HG03039 (cell line): ENCODE measurements around the gene PDLIM5.

ENCODE experiments used
- ATAC-seq: cut with Tn5 transposase; IDR thresholded peaks from one replicate; pipeline ENCODE4 v1.9.1; 2021; ENCODE audit warnings: mild to moderate bottlenecking, moderate library complexity; ENCODE audit not compliant: unreplicated experiment

PDLIM5 gene

DNA sequence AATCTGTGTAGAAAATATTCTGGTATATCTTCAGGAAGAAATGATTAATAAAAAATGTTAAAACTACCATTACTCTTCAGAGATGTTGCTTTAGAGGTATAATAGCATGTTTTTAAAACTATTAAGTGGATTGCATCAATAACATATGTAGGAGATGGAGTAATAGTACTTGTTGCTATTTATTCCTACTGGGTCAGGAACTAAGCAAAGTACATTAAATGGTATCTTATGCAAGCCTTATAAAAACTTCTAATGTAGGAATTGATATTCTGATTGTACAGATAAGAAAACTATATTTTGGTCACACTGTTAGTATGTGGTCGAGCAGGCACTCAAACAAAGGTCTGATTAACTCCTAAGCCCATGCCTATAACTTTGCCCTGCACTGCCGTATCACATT, 31.4 kb upstream of the PDLIM5 start:
- no peak for ATAC-seq

DNA sequence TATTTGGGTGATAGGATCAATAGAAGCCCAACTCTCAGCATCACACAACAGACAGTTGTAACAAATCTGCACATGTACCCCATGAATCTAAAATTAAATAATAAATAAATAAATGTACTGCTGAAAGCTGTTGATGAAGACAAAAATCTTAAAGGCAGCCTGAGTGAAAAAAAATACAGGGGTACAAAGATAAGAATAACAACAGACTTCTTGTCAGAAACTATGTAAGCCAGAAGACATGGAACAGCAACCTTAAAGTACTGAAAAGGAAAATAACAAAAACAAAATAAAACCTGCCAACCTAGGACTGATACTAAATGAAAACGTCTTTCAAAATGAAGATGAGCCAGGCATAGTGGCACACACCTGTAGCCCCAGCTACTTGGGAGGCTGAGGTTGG, 25.0 kb upstream of the PDLIM5 start:
- ATAC-seq, result no peak

DNA sequence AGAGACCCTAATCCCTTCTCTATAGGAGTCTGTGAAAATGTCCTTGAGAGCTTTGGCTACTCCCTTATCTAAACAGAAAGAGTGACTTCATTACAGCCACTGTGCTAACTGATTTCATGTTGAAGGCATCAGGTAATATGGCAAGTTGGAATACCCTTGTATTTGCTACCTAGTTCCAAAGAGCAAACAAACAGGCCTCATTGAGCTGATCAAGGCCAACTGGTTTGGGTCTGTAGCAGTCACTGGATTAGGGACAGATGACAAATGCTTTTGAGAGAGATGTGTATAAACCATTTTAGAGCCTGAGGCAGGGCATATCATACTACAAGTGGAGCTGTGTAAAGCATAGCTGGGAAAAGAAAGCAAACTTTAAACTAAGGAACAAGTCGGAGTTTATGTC, 22.9 kb upstream of the PDLIM5 start:
- no peak for ATAC-seq

DNA sequence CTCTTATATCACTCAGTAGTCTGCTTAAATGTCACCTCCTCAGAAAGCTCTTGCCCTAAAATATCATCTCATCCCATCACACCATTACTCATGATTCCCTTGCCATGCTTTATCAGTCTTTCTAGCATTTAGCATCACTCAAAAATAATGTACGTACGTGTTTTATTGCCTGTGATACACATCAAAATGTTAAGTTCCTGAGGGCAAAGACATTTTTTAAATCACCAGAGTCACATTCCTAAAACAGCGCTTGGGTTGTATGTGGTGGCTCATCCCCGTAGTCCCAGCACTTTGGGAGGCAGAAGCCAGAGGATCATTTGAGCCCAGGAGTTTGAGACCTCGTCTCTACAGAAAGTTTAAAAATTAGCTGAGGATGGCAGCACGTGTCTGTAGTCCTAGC, 21.3 kb upstream of the PDLIM5 start:
- ATAC-seq, result no peak

DNA sequence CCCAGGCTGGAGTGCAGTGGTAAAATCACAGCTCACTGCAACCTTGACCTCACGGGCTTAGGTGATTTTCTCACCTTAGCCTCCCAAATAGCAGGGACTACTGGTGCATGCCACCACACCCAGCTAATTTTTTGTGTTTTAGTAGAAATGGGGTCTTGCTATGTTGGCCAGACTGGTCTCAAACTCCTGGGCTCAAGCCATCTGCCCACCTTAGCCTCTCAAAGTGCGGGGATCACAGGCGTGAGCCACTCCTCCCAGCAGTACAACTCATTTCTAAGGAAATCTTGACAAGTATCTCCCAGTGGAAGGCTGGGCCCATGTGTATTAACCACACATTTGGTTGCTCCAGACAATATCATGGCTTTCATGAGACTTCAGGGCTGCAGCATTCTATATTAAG, 20.4 kb upstream of the PDLIM5 start:
- no peak for ATAC-seq

DNA sequence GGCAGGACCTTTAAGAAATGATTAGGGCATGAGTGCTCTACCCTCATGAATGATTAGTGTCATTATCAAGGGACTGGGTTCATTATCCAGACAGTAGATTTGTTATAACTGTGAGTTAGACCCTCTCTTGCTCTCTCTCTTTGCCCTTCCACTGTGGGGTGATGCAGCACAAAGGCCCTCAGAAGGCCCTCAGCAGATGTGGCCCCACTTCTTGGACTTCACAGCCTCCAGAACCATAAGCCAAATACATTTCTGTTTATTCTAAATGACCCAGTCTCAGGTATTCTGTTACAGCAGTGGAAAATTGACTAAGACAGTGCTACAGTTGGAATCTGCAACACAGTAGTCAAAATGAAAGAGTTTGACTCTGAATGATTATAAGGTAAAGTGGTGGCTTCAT, 17.2 kb upstream of the PDLIM5 start:
- ATAC-seq, result no peak

DNA sequence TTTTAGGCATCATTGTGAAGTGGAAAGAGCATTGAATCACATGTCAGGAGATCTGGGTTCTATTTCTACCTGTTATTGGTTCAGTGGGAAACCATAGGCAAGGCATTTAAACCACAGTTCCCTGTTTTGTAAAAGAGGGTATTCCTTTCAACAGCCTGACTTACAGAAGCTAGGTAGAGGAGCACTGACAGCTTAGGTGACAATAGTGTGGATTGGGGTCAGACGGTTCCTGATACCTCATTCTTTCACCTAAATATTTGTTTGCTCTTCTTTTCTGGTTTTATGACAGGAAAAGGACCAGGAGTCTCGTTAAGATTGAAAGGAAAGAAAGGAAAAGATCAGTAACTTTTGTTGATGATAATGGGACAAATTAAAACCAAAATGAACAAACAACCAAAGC, 15.9 kb upstream of the PDLIM5 start:
- ATAC-seq, result no peak

DNA sequence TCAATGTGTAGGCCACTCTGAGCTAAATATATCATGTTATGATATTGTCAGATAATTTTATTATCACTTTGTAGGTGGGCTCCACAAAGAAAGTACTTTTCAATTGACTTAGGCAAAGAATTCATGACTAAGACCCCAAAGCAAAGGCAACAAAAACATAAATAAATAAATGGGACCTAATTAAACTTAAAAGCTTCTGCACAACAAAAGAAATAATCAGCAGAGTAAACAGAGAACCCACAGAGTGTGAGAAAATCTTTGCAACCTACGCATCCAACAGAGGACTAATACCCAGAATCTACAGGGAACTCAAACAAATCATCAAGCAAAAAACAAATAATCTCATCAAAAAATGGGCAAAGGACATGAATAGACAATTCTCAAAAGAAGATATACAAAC, 15.2 kb upstream of the PDLIM5 start:
- no peak for ATAC-seq

DNA sequence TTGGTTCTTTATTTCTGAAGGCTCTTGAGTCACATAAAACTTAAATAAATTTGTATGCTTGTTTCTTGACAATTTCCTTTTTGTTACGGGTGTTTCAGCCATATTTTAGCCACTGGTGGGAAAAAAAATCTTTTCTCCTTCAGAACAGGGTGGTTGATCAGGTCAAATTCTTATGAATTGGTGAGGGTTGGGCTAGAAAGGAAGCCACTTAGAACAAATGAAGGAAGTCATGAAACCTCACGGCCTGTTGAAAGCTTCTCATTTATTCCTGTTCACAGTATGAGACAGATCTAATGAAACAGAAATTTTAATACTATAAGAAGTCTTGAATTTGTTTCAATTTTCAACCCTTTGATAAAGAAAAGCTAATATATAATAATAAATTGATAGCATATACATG, 12.1 kb upstream of the PDLIM5 start:
- ATAC-seq, result no peak

DNA sequence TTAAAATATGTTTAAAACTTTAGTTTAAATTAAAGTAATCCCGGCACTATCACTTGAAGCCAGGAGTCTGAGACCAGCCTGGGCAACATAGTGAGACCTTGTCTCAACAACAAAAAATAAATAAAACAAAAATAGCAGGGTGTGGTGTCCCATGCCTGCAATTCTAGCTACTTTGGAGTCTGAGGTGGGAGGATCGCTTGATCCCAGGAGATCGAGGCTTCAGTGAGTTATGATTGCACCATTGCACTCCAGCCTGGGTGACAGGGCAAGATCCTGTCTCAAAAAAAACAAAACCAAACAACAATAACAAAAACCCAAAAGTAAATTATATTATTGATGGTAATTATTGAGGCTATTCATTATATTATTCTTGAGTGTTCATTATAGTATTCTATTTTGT, 9.9 kb upstream of the PDLIM5 start:
- ATAC-seq, result no peak

DNA sequence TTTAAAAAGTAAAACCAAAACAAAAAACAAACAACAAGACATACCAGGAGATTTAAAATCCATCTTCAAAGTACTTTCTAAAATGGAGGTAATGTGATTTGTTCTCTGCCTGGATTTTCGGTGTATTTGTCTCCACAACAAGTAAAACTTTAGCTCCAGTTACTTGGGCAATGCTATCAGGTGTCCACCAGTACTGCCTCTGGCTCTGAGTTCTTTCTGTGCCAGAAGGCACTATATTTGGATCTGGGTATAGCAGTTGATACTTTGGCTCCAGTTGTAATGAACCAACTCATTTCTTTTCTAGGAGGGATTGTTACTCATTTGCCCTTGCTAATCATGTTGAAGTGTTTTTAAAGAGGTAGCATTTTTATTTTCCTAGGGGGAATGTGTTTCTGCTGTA, 9.5 kb upstream of the PDLIM5 start:
- ATAC-seq, result no peak

DNA sequence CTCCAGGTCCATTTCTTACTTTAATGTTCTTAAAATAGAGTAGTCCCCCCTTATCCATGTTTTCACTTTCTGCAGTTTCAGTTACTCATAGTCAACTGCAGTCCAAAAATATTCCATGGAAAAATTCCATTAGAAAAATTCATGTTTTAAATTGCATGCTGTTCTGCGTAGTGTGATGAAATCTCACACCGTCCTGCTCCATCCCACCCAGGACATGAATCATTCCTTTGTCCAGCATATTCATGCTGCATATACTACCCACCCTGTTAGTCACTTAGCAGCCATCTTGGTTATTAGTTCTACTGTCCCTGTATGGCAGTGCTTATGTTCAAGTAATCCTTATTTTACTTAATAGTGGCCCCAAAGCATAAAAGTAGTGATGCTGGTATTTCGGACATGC, 5.4 kb upstream of the PDLIM5 start:
- no peak for ATAC-seq

DNA sequence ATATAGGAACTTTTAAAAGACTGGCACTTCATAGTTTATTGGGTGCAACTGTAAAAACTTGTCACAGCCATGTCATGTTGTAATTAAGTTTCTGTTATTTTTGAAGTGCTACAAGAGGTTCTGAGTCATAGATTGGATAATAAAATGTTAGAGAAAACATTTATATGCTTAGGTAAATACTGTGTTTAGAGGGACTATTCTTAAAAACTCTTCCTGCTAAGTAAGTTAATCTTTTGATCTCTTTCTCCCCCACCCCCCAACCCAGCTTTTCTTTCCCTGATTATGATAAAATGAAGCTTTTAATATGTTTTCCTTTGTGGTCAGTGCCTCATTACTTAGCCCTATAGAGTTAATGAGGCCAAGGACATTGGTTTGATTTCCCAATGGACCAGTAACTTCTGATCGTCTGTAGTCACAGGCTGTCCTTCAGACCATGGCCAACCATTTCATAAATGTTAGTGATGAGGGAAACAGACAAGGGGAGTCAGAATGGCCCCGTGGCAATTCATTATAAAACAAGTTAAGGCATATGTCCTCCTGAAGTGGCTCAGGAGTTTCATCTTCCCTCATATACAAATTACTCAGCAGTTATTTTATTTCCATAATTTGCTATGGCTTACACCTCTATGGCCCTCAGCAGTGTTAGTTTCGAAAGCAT, 3.9 kb upstream of the PDLIM5 start:
- ATAC-seq, result no peak

DNA sequence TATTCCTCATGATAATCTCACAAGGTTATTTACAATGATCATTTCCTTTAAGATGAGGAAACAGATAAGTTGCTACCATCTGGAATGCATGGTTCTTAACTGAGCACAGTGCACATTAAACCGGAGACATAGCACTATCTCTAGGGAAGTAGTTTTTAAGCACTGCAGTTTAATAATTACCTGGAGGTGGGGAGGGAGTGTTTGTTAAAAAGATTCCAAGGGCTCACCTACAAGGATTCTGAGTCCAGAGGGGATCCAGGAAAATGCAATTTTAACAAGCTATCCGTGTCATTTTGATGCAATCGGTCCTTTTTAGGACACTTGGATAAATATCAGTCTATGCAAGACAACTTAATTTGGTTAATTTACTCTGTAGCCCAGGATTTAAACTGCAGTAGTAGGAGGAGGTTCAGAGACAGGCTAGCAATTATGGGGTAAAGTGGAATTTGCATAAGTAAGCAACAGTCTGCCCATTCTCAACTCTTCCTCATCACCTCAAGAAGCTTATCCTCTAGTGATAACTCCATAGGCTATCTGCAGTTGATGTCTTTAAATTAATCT, 2.8 kb upstream of the PDLIM5 start:
- no peak for ATAC-seq

DNA sequence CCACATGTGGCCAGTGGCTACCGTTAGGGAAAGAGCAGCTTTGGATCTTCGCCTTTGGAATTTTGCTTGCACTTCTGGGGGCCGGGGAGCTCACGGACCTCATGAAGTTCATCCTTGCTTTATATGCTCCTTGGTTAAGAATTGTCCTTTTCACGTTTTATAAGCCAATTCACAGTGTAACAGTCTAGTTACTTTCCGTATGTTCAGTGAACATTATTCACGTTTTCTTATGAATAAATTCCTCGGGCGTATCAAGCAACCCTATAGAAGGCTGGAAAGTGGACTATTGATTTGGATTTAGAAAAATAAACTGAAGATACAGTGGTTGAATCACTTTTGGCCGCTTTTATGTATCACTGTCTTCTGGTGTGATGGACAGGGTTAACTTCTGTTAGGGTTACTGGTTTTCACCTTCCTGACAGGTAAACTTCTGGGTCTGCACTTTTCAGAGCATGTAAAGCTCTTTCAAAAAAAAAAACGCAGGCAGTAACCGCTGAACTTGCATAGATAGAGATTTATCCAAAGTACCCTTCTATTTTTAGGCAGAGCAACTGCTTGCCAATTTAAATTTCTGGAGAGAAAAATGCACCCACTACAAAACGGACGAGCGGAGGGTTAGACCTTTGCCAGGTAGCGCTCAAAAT, 569 bp upstream of the PDLIM5 start:
- no peak for ATAC-seq

DNA sequence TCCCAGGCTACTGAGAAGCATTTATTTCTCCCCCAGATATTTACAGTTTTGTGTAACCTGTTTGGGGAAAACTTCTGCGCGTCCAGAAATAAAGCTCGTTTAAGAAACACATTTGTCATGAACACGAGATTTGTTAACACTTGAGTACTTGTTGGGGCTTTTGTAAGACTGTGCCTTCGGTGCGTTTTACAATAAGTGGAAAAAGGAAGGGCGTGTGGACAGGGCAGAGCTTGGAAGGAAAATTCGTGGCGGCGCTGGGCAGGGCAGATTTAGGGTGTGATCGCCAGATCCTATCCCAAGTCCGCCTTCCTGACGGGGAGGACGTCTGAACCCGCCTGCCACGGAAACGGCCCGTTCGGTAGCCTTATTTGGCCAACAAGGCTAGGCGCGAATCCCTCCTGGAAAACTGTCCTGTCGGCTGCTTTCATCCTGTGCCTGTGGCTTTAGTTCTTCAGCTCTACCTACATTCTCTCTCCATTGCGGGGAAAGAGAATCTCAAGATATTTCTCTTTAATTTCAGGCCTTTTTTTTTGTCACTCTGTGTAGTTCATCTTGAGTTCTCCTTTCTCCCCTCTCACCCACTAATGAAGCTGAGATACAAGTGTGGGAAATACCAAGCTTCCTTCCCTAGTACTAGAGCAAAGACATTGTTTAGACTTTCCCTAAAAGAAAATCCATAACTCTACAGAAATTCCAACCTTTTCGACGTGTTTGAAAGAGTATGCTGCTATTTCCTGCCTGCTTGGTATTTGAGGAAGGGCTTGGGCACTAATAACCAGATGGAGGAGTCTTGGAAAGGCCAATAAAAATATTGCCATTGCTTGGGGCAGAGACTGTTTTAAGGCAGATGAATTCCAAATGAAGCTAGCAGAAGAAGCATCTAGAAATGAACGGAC, 982 bp downstream of the PDLIM5 start:
- ATAC-seq, result no peak

DNA sequence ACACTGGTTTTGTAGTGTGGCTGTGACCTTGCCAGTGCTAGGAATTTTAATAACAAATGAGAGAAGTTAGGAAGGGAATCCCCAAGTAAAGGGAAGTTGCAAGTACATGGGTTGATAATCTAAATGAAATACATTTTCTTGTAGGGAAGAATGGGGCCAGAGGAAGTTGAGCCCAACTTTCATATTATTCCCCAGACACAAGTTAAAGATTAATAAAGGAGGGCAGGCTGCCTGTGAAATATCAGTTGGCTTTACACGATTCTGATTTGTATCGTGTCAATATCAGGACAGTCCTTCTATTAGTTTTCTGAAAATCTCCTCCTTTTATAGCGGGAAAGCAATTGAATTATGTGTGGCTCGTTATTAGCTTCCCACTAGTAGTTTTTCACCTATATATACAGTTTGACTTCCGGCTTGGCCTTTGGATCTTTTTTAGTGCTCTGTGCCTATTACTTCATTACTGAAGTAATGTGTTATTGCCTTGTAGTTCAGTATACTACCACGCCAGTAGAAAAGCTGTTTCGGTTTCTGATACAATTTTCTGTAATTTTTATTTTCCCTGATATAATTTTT, 1.7 kb downstream of the PDLIM5 start:
- ATAC-seq, result no peak

DNA sequence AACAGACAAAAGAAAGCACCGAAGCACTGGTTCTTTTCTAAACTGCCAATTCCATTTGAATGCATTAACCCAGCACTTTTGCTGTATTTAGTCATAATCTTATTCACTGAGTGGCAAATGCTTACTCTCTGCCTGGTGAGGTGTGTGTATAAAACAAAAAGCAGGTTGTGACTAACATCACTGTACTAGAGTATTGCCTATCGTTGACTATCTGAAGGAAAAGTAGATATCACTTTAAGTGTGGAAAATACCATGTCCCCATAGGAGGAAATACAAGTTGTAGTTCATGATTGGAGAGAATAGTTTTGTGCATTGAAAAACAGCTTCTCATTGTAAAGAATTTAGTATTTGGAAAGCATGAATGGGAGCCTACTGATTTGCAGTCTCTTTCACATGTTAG, 2.7 kb downstream of the PDLIM5 start:
- no peak for ATAC-seq

DNA sequence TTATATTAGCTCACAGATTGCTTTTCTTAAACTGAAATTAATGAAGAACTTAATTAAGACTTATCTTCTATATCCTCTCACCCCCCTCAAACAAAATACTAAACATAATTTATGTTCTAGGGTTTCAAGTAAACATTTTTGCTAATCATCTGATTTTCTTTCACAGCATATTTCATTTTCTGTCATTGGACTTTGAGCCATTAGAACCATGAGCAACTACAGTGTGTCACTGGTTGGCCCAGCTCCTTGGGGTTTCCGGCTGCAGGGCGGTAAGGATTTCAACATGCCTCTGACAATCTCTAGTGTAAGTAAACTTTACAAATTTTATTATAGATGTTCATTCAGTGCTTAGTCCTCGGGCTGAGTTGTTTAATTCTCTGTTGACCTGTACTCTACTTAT, 3.3 kb downstream of the PDLIM5 start:
- no peak for ATAC-seq

DNA sequence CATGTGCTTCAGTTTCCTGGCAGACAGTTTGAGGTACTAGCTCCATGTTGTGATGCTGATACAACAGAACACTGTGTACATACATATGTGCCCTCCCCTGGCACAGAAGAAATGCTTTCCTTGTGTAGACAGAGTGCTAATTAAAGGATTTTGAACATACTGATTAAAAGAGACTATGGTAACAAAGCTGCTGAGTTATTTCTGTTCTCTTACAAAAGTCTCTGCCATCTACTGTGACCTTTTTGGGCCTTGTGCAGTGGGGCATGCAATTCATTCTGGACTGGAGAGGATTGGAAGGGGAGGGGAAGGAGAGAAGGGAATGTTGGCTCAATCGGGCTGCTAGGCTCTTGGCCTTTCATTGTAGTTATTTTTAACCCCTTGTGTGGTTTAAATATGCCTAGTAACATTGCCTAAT, 6.0 kb downstream of the PDLIM5 start:
- ATAC-seq, result no peak

DNA sequence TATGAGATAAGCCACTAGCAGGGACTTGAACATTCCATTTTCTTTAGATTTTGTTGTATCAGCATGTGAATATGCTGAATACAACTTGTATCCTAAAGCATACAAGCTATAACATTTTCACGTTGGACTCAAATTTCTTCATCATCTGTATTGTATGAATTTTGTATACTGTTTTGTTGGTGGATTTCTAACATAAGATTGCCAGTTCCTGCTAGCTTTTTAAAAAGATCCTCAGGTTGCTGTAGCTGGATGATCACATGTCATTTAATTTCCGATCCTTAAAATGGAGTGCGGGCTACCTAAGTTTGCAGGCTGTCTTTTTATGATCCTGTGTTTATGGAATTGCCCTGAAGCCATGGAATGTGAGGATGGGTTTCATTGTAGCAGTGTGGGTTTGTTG, 6.9 kb downstream of the PDLIM5 start:
- ATAC-seq, result no peak
